NCI-H128 (cell line): ENCODE data around the gene MLLT3.

ENCODE experiments used
- DNase-seq: peaks from one replicate; lab custom pipeline; 2025; ENCODE audit not compliant: unreplicated experiment; lab: John Stamatoyannopoulos, UW

Gene MLLT3

GRCh38 chr9:20314981-20315380 lies 307.3 kb downstream of the MLLT3 start:
- no peak for DNase-seq

- no peak for DNase-seq
These were observed 308.9 kb downstream of the MLLT3 start for GRCh38 chr9:20313415-20313814.

- no peak for DNase-seq
These were observed 309.6 kb downstream of the MLLT3 start for GRCh38 chr9:20312732-20313131.

- no peak for DNase-seq
These were observed 312.3 kb downstream of the MLLT3 start for GRCh38 chr9:20310024-20310423.

- no peak for DNase-seq
These were observed 313.2 kb downstream of the MLLT3 start for GRCh38 chr9:20309124-20309523.

GRCh38 chr9:20307621-20308020 lies 314.7 kb downstream of the MLLT3 start:
- DNase-seq = no peak

GRCh38 chr9:20305452-20305851 lies 316.8 kb downstream of the MLLT3 start:
- no peak for DNase-seq

GRCh38 chr9:20303996-20304395 lies 318.3 kb downstream of the MLLT3 start:
- DNase-seq = no peak

GRCh38 chr9:20303066-20303465 lies 319.2 kb downstream of the MLLT3 start:
- DNase-seq = no peak

- DNase-seq = no peak
These were observed 320.1 kb downstream of the MLLT3 start for GRCh38 chr9:20302197-20302596.

GRCh38 chr9:20300430-20301115 lies 321.7 kb downstream of the MLLT3 start:
- no peak for DNase-seq

GRCh38 chr9:20297646-20298084 lies 324.6 kb downstream of the MLLT3 start:
- DNase-seq = no peak

GRCh38 chr9:20295555-20295954 lies 326.7 kb downstream of the MLLT3 start:
- DNase-seq = no peak

GRCh38 chr9:20294046-20294750 lies 328.1 kb downstream of the MLLT3 start:
- no peak for DNase-seq

- no peak for DNase-seq
These were observed 330.3 kb downstream of the MLLT3 start for GRCh38 chr9:20292002-20292401.
